ENCODE data around the gene BABAM2.

The BABAM2 gene

GRCh38 chr2:28202719-28203118 lies 312.2 kb downstream of the BABAM2 start:
- no peak for DNase-seq (ENCODE audit: low read depth in 2 of 2)

- DNase-seq (ENCODE audit: low read depth in 2 of 2), result no peak
These were observed 316.2 kb downstream of the BABAM2 start for GRCh38 chr2:28206762-28207161.

- DNase-seq (ENCODE audit: low read depth in 2 of 2), result no peak
These were observed 318.7 kb downstream of the BABAM2 start for GRCh38 chr2:28209261-28209691.

GRCh38 chr2:28209864-28210263 lies 319.3 kb downstream of the BABAM2 start:
- DNase-seq (ENCODE audit: low read depth in 2 of 2), result no peak

- DNase-seq (ENCODE audit: low read depth in 2 of 2), result no peak
These were observed 320.0 kb downstream of the BABAM2 start for GRCh38 chr2:28210535-28210934.

GRCh38 chr2:28216331-28216730 lies 325.8 kb downstream of the BABAM2 start:
- DNase-seq (ENCODE audit: low read depth in 2 of 2), result no peak

GRCh38 chr2:28217042-28217740 lies 326.7 kb downstream of the BABAM2 start:
- no peak for DNase-seq (ENCODE audit: low read depth in 2 of 2)

GRCh38 chr2:28219138-28219537 lies 328.6 kb downstream of the BABAM2 start:
- no peak for DNase-seq (ENCODE audit: low read depth in 2 of 2)

GRCh38 chr2:28219758-28220368 lies 329.3 kb downstream of the BABAM2 start:
- DNase-seq (ENCODE audit: low read depth in 2 of 2), result no peak

- DNase-seq (ENCODE audit: low read depth in 2 of 2), result no peak
These were observed 334.3 kb downstream of the BABAM2 start for GRCh38 chr2:28224648-28225472.

GRCh38 chr2:28225473-28226080 lies 335.0 kb downstream of the BABAM2 start:
- no peak for DNase-seq (ENCODE audit: low read depth in 2 of 2)

- no peak for DNase-seq (ENCODE audit: low read depth in 2 of 2)
These were observed 336.0 kb downstream of the BABAM2 start for GRCh38 chr2:28226558-28226957.

GRCh38 chr2:28227498-28227897 lies 337.0 kb downstream of the BABAM2 start:
- DNase-seq (ENCODE audit: low read depth in 2 of 2), result no peak

- DNase-seq (ENCODE audit: low read depth in 2 of 2), result no peak
These were observed 338.0 kb downstream of the BABAM2 start for GRCh38 chr2:28228434-28228995.

- DNase-seq (ENCODE audit: low read depth in 2 of 2), result no peak
These were observed 340.6 kb downstream of the BABAM2 start for GRCh38 chr2:28231110-28231631.

- DNase-seq (ENCODE audit: low read depth in 2 of 2), result no peak
These were observed 341.8 kb downstream of the BABAM2 start for GRCh38 chr2:28232295-28232694.

GRCh38 chr2:28233164-28233676 lies 342.7 kb downstream of the BABAM2 start:
- no peak for DNase-seq (ENCODE audit: low read depth in 2 of 2)

- DNase-seq (ENCODE audit: low read depth in 2 of 2), result no peak
These were observed 344.3 kb downstream of the BABAM2 start for GRCh38 chr2:28234807-28235206.

- DNase-seq (ENCODE audit: low read depth in 2 of 2), result no peak
These were observed 348.7 kb downstream of the BABAM2 start for GRCh38 chr2:28239207-28239606.

- no peak for DNase-seq (ENCODE audit: low read depth in 2 of 2)
These were observed 350.4 kb downstream of the BABAM2 start for GRCh38 chr2:28240937-28241336.

GRCh38 chr2:28247290-28247689 lies 356.8 kb downstream of the BABAM2 start:
- DNase-seq (ENCODE audit: low read depth in 2 of 2), result no peak
